OCI-LY7 (cell line): ENCODE measurements around the gene HMOX1. TPM values are rescaled to one million over a fixed set of nuclear protein-coding genes. Genes with fewer than 3 reads are reported as not detected.

Source experiments
- BruUV-seq: library from RNA; stranded (reverse); fragments of 400-500 nt; replicated peaks from 2 replicates; lab custom pipeline; 2021; lab: Mats Ljungman, UMichigan
- CTCF ChIA-PET: fragments of 300-600 bp; sonication (Branson Sonifier 250); formaldehyde crosslinking; loops from one replicate; lab custom pipeline; 2022; ENCODE audit warnings: antibody characterized with exemption; ENCODE audit not compliant: unreplicated experiment; lab: Charles Lee
- POLR2A ChIA-PET: fragments of 300-600 bp; sonication (Branson Sonifier 250); formaldehyde crosslinking; loops from one replicate; lab custom pipeline; 2022; ENCODE audit warnings: antibody characterized with exemption; lab: Charles Lee
- DNase-seq: peaks from one replicate; pipeline ENCODE4 v3.0.0-alpha.2; 2015; ENCODE audit warnings: low spot score
- H2AFZ ChIP-seq: fragments of 200-600 bp; sonication (generic), shearing (Covaris generic); 2 replicates; pipeline ENCODE4 v1.6.1; 2014; ENCODE audit warnings: mild to moderate bottlenecking, antibody characterized with exemption, low read length, moderate library complexity
- H3K27ac ChIP-seq: fragments of 200-600 bp; sonication (generic); 2 replicates; pipeline ENCODE4 v1.5.1; 2014; ENCODE audit warnings: mixed run types, low read depth, mild to moderate bottlenecking, moderate library complexity, low read length, inconsistent platforms; ENCODE audit not compliant: poor library complexity, severe bottlenecking
- H3K36me3 ChIP-seq: fragments of 200-600 bp; sonication (generic); 2 replicates; pipeline ENCODE4 v1.6.1; 2014; ENCODE audit warnings: mild to moderate bottlenecking, antibody characterized with exemption, low read length, moderate library complexity, mixed read lengths; ENCODE audit not compliant: insufficient read depth
- H3K4me1 ChIP-seq: fragments of 200-600 bp; sonication (generic); 2 replicates; pipeline ENCODE4 v1.5.1; 2014; ENCODE audit warnings: mild to moderate bottlenecking, low read length; ENCODE audit not compliant: insufficient read depth, poor library complexity, severe bottlenecking
- H3K4me2 ChIP-seq: fragments of 200-600 bp; sonication (generic); 2 replicates; pipeline ENCODE4 v1.6.1; 2014; ENCODE audit warnings: mild to moderate bottlenecking, low read length
- H3K4me3 ChIP-seq: fragments of 200-600 bp; sonication (generic); 2 replicates; pipeline ENCODE4 v1.5.1; 2014; ENCODE audit warnings: mild to moderate bottlenecking, low read depth, low read length; ENCODE audit not compliant: poor library complexity, severe bottlenecking
- H3K79me2 ChIP-seq: fragments of 200-600 bp; sonication (generic); 2 replicates; pipeline ENCODE4 v1.6.1; 2016; ENCODE audit warnings: low read depth, mild to moderate bottlenecking, low read length, moderate library complexity, mixed read lengths; ENCODE audit not compliant: insufficient read depth
- H3K9me2 ChIP-seq: fragments of 200-600 bp; sonication (generic); 2 replicates; pipeline ENCODE4 v1.6.1; 2016; ENCODE audit warnings: mild to moderate bottlenecking, low read length, mixed read lengths; ENCODE audit not compliant: insufficient read depth
- H3K9me3 ChIP-seq: fragments of 200-600 bp; sonication (generic); 2 replicates; pipeline ENCODE4 v1.6.1; 2014; ENCODE audit warnings: mild to moderate bottlenecking, mixed run types, low read length, mixed read lengths
- H4K20me1 ChIP-seq: fragments of 200-600 bp; sonication (generic); 2 replicates; pipeline ENCODE4 v1.6.1; 2014; ENCODE audit warnings: mild to moderate bottlenecking, antibody characterized with exemption, low read length, moderate library complexity, mixed read lengths; ENCODE audit not compliant: insufficient read depth
- CTCF ChIP-seq: fragments of 200-600 bp; sonication (generic); conservative IDR thresholded peaks from 2 replicates; pipeline ENCODE4 v1.5.1; 2014; ENCODE audit warnings: mild to moderate bottlenecking, antibody characterized with exemption, low read length, moderate library complexity, mixed read lengths
- EZH2phosphoT487 ChIP-seq: fragments of 200-600 bp; sonication (generic); IDR thresholded peaks from 2 replicates; pipeline ENCODE4 v1.6.1; 2018; ENCODE audit warnings: low read depth, borderline replicate concordance, mild to moderate bottlenecking, mixed run types, antibody characterized with exemption, low read length, moderate library complexity, mixed read lengths
- intact Hi-C: fragments of 100-400 bp; cut with micrococcal nuclease; formaldehyde crosslinking; loops from one replicate; pipeline ENCODE4 v1.10.0; 2022; ENCODE audit not compliant: unreplicated experiment
- total RNA-seq, 2 experiments: library from RNA; depleted of rRNA in 1 of 2; stranded (reverse); fragments of >200 nt in 1 of 2; shearing (Covaris generic) in 1 of 2; gene quantifications; 2 replicates each; pipeline ENCODE4 v1.2.3, GENCODE V29; 2014 to 2022

The HMOX1 gene
- total RNA-seq, 2 experiments from 2014 or later = 2.2 to 13.9 TPM

GRCh38 chr22:35375031-35375430 lies 5.9 kb upstream of the HMOX1 start:
- H2AFZ ChIP-seq = no peak overlapping the region
- no TSS peak for BruUV-seq
- no peak overlapping the region for H3K27ac ChIP-seq
- CTCF ChIA-PET = no interaction called here
- no peaks in the 10 kb centered on the region for H3K79me2 ChIP-seq
- no peaks in the 10 kb centered on the region for H3K9me3 ChIP-seq
- no peak for TF ChIP-seq CTCF
- TF ChIP-seq EZH2phosphoT487 = no peak
- no peak for DNase-seq
- no peak overlapping the region for H3K4me2 ChIP-seq
- H3K36me3 ChIP-seq = no peaks in the 10 kb centered on the region
- POLR2A ChIA-PET = no interaction called here
- H3K9me2 ChIP-seq = no peaks in the 10 kb centered on the region
- H3K4me1 ChIP-seq = peaks cover 33% of the 10 kb centered on the region
- no peaks in the 10 kb centered on the region for H4K20me1 ChIP-seq
- intact Hi-C loops = no loop called here
- H3K4me3 ChIP-seq = no peak overlapping the region

GRCh38 chr22:35375526-35375925 lies 5.4 kb upstream of the HMOX1 start:
- Histone ChIP-seq H2AFZ (no peak overlapping the region), H3K27ac (no peak overlapping the region), H3K79me2 (no peaks in the 10 kb centered on the region), H3K4me2 (no peak overlapping the region), H3K9me3 (no peaks in the 10 kb centered on the region), H3K36me3 (no peaks in the 10 kb centered on the region), H3K9me2 (no peaks in the 10 kb centered on the region), H3K4me3 (no peak overlapping the region), H3K4me1 (peaks cover 36% of the 10 kb centered on the region), H4K20me1 (no peaks in the 10 kb centered on the region)
- TF ChIP-seq CTCF (no peak), EZH2phosphoT487 (no peak)
- POLR2A ChIA-PET = interaction anchor here (0.7 to 1.1 kb wide), 2 partner anchors 17 to 45 kb away, joined by 3 read pairs; no protein-coding TSS in a partner anchor
- CTCF ChIA-PET = no interaction called here
- intact Hi-C loops = no loop called here
- DNase-seq = no peak
- no TSS peak for BruUV-seq

GRCh38 chr22:35376728-35377472 lies 4.0 kb upstream of the HMOX1 start:
- H2AFZ ChIP-seq = peak overlapping the region; percentile 83
- no peaks in the 10 kb centered on the region for H3K36me3 ChIP-seq
- peak overlapping the region; percentile 42 for H3K4me2 ChIP-seq
- H3K79me2 ChIP-seq = no peaks in the 10 kb centered on the region
- CTCF ChIA-PET = no interaction called here
- peak overlapping the region; percentile 4 for H3K4me3 ChIP-seq
- POLR2A ChIA-PET = interaction anchor here (0.6 to 0.7 kb wide), 5 partner anchors 11 to 226 kb away, joined by 3 to 5 read pairs (median 3); no protein-coding TSS in a partner anchor
- H3K9me2 ChIP-seq = no peaks in the 10 kb centered on the region
- no peaks in the 10 kb centered on the region for H3K9me3 ChIP-seq
- H3K27ac ChIP-seq = peak overlapping the region; percentile 57
- no TSS peak for BruUV-seq
- intact Hi-C loops = no loop called here
- TF ChIP-seq EZH2phosphoT487 (no peak), CTCF (no peak)
- peak; percentile 92 for DNase-seq
- no peaks in the 10 kb centered on the region for H4K20me1 ChIP-seq
- H3K4me1 ChIP-seq = peaks cover 49% of the 10 kb centered on the region
